SHP77 treated with DMSO at 0.1 percent for 48 hours (cell line): ENCODE results near the gene PLCB2.
A peak's percentile ranks its signal among the peaks of the same experiment; 100 is the strongest.

Experiments used
- DNase-seq: peaks from one replicate; lab custom pipeline; 2025; lab: John Stamatoyannopoulos, UW

Gene PLCB2

DNA sequence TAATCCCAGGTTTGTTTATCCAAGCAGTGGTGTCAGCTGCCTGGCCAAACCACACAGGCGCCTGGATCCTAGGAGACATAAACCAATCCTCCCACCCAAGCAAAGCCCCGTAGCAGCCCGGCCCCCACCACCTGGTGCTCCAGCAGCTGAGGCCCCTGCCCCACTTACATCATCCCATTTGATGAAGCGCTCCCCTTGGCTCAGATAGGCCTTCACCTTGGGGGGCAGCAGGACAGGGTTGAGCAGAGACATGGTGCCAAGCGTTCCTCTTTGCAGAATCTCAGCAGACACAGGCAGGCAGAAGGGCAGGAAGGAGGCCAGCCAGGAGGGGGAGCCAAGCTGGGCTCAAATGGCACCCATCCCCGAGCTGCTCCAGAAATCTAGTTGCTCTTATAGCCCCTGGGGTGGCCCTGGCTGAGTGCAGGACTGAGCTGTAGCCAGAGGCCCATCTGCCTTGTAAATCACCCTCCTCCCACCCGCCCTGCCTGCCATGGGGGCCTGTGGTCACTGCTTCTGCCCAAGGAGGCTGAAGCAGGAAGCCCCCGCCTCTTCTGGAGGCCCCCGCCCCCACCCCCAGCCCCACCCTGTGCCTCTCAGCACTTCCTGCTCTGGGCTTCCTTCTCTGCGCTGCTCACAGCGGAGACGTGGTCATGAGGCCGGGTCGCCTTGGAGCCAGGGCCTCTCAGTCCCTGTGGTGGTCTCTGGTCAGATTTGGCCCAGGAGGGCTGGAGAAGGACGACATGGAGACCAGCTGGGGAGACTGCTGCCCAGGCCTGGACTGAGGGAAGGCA, at the start of gene PLCB2:
TSS of gene PLCB2 (minus strand) at position 515 of the 791 bp plus-strand sequence. CDS start at position 252, 263 bp downstream.
- DNase-seq = peak; percentile 79

DNA sequence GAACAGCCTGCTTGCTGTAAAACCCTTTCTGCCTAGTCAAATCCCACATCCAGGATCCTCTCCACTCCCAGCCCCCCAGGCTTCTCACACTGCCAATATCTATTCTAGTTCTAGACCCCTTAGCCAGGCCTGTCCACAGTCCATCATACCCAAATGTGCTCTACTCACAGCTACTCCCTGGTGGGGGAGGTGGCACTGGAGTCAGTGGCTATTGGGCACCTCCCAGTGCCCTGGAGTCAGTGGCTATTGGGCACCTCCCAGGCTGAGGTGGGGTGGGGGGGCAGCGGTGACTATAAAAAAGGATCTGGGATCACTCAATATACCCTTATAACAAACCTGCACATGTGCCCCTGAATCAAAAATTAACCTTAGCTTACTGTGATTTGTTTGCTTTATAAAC, 49.5 kb upstream of the PLCB2 start:
- DNase-seq = no peak

- no peak for DNase-seq
These were observed 48.3 kb upstream of the PLCB2 start for GRCh38 chr15:40355976-40356585.

- DNase-seq = peak; percentile 28
These were observed 46.9 kb upstream of the PLCB2 start for GRCh38 chr15:40354408-40355171.

GRCh38 chr15:40353697-40354096, 46.0 kb upstream of the PLCB2 start:
- DNase-seq = no peak

DNA sequence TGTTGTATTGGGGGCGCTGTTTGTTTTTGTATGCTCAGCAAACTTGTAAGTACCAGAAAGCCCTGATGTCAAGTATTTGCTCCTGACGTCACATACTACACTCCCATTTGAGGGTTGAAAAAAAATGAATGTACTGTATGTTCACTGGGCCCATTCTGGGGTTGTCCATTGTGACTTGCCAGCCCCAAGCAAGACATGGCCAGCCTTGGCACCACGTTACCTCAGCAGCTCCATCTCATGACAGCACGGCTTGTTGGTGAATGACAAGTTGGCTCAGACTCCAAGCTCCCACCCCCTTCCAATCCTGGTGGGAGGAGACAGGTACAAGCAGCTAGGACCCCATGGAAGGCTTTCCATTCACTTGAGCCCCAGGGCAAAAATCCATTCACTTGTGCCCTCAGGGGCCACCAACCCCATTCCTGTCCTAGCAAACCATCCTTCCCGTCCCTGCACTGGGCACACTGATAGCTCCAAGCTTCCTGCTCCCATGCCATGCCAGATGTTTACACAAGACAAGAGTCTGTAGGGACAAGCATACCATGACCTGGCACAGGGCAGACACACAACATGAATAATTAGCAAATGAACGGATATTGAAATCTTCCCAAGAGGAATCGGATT, 44.7 kb upstream of the PLCB2 start:
- DNase-seq = no peak

GRCh38 chr15:40349163-40349562, 41.4 kb upstream of the PLCB2 start:
- no peak for DNase-seq

DNA sequence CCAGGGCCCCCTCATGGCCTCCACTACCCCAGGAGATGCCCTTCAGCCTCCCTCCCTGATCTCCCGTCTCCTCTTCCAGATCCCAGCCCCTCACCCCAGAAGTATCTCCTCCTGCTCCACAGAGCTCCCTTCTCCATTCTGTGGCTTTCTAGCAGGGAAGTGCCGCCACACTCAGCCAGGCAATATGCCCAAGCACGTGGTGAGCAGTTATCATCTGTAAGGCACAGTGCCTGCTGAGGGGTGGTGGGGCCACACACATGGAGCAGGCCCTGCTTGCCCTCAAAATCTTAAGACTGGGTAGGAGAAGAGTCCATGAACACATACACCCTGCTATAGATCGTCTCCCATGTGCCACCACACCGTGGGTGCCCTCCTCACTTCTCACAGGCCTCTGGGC, 40.7 kb upstream of the PLCB2 start:
- no peak for DNase-seq

DNA sequence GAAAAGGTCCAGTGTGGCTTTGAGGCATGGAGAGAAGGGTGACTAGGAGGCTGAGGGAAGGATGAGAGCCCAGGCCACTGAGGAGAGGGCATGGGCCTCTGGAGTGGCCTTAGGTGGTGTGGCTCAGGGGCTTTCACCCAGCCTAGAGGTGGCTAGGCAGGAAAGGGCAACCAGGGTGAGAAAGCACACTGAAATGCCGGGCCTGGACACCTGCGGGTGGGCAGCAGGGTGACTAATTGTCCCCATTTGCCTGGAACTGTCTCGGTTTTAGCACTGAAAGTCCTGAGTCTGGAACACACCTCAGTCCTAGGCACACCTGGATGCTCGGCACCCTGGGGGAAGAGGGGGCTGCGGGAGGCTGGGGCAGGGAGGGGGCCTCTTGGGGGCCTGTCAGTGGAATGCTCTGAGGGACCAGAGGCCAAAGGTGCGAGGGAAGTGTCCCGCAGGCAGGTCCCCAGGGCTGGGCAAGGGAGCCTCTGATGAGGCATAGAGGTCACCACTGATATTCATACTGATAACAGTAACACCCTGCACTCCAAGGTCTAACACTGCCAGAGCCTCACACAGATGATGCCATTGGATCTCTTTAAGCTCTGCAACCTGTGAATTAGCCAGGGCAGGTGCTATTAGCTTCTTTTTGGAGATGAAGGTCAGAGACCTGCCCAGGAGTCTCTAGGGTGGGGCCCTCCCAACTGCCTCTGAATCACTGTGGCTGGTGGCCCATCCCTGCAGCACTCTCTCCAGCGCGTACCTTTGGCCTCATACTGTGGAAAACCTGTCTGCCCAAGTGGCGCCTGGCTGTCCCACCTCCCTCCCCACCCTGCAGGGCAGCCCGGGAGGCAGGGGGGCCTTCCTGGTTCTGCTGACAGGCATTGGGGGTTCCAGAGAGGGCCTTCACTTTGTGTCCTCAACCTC, 40.1 kb upstream of the PLCB2 start:
- DNase-seq = no peak

DNA sequence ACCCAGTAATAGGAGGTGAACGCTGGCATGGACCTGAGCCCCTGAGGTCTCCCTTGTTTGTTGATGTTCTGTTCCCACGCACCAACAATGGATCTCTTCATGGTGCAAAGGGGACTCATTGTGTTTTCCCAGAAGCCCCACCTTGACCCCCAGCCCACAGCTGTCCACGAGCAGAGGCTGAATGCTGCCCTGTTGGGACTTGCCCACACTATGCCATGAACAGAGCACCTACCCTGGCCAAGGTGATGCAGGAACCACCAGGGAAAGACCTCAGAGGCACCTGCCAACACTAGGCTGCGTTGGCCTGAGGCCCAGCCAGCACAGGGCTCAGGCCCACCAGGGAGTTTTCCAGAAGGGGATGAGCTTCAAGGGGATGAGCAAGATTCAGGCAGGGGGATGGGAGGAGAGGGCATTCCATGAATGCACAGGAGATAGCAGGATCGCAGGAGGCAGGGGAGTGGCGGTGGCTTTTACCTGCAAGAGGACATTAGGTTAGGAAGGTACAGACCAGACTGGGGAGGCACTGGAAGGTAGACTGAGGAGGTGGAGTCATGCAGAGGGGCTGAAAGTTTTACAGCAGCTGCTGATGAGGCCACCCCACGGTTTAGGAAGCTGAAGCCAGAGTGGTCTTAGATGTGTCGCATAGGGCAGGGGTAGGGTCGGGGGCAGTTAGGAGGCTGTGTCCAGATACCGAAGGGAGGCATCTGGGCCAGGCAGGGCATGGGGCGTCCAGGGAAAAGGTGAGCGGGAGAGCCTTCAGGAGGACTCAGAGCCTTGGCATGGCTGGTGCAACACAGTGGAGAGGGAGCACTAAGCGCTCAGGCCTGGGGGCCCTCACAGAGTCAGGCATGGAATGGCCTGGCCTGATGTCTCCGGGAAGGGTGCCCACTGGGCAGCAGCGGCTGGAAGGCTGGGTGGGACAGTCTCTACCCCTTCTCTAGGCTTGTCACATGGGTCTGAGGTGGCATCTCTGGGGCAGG, 39.1 kb upstream of the PLCB2 start:
- DNase-seq = no peak

DNA sequence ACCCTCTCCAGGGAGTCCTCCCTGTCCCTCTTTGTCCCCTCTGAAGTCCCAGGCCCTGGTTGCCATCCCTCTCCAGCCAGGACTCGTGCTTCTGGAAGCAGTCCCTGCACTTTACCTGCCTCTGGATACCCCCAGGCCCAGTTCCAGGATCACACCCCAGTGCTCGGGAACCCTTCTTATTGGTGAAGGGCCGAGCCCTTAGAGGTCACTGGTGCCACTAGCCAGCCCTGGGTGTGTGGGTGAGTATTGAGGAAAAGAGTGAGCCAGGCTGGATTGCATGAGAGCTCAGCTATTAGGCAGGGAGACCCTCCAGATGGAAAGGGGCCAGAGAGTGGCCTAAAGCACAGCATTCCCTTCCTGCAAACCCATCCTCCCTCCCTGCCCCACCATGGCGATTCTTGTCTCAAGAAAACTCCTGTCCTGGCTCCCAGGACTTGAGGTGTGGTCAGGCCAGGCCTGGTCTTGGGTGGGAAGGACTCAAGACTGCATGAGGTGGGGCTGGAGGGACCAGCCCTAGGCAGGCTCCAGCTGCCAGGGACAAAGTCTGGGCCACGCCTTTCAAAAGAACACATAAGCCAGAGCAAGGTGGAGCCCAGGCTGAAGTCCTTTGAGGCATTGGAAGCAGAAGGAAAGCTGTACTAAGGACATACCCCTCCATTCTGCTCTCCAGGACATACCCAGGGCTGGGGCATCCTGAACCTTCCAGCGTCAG, 38.3 kb upstream of the PLCB2 start:
- DNase-seq = no peak

DNA sequence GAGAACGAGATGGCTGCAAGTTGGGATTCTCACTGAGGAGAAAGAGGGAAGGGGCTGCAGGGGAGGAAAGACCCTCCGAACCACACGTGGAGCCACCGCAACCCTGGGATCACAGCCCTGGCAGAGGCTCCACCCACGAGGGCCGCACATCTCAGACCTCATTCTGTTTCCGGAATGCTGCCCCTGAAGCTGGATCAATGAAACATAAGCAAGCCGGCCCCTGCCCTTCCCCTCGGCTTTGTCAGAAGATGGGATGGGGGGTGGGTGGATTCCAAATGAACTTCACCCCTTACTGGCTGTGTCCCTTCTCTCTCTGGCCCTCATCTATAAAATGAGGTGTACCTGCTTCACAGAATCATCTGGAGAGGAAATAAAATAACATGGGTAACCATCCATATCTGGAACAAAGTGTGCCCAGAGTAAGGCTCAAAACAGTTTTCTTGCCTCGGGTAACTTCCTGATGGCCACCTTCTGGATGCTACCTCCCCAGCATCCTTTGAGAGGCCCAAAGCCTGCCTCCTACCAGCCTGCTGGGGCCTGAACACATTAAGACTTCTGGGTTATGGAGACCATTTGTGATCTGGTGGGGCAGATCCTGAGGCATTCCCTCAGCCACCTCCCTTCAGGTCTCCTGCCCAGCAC, 37.6 kb upstream of the PLCB2 start:
- no peak for DNase-seq

- peak; percentile 68 for DNase-seq
These were observed 36.9 kb upstream of the PLCB2 start for GRCh38 chr15:40344631-40345120.

- no peak for DNase-seq
These were observed 36.5 kb upstream of the PLCB2 start for GRCh38 chr15:40344217-40344616.

DNA sequence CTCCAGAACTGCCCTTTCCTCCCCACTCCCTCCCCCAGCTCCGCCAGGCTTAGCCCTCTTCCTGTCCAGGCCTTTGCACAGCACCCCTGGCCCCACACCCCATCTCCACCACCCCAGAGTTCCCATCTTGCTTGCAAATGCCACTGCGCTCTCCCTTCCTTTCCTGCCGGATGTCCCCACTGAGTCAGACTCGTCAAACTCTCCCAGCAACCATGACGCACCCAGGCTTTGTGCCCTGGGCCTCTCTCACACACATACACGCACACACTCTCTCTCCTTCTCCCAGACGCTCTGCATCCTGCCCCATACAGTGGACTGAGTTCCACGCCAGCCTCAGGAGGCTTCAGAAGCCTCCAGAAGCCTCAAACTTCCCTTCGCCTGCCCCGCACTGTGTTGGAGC, 35.8 kb upstream of the PLCB2 start:
- no peak for DNase-seq

DNA sequence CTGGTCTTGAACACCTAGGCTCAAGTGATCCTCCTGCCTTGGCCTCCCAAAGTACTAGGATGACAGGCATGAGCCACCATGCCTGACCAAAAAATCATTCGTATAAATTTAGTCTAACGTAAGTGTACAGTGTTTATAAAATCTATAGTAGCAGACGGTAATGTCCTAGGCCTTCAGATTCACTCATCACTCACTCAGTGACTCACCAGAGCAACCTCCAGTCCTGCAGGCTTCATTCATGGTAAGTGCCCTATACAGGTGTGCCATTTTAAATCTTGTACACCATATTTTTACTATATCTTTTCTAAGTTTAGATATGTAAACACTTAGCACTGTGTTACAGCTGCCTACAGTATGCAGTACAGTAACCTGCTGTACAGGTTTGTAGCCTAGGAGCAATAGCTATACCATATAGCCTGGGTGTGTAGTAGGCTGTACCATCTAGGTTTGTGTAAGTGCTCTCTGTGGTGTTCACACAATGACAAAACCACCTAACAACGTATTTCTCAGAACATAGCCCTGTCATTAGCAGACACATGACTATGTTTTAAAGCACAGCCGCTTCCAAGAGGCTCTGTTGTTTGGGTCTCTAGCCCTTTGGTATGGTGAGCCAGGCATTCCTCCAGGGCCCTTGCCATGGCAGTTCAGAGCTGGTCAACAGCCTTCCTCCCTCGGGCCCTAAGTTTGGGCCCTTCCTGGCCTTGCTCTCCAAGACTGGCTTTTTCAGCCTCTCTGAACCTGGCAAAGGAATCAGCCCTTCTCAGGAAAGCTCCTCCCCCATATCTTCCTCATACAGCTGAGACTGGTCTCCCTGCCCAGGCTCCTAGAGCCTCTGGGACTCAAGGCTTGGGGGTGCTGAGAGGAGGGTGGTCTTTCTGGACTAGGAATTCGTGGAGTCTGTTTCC, 34.9 kb upstream of the PLCB2 start:
- DNase-seq = no peak

DNA sequence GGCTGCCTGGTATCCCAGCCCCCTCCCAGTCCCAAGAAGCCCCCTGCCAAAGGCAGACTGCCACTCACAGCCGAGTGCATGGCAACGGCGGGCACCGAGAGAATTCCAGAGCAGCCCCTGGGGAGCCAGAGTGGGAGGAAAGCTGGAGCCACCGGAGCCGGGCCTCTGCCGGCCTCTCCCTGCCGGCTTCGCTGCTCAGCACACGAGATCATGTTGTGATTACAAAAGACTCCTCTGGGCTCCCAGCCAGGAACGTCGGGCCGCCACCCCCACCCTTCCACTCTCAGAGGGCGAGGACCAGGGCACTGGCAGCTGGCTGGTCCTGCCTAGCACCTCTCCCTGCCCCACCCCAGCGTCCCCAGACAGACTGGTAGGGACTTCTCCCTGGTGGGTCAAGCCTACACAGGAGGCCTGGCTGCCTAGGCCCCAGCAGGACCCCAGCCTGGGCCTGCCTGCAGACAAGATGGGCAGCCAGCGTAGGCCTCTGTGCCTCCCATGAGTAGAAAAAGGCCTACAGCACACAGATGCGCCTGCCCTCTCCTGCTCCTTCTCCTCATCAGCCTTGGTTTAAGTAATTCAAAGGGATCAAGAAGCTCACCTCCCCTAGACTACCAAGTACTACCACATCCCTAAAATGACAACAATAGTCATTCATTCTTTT, 33.1 kb upstream of the PLCB2 start, which contains the start of gene CCDC9B:
TSS of gene CCDC9B (minus strand) at position 200 of the 661 bp plus-strand sequence. CDS start at position 80, 120 bp downstream.
- peak; percentile 77 for DNase-seq
